ENCODE results near the gene RASAL2. TPM values are rescaled to one million over a fixed set of nuclear protein-coding genes. Genes with fewer than 3 reads are reported as not detected.

The RASAL2 gene
- total RNA-seq, 1 experiment from 2014 or later: 22.2 TPM

- Histone ChIP-seq H3K14ac (ENCODE audit: insufficient read depth, low read length) (no peak overlapping the region), H3K4ac (ENCODE audit: low read depth, low read length) (no peak overlapping the region), H2BK120ac (ENCODE audit: low read depth, low read length, poor library complexity, severe bottlenecking) (no peak overlapping the region), H2BK15ac (ENCODE audit: low read depth, low read length) (no peak overlapping the region), H3K79me2 (ENCODE audit: insufficient read depth, low read length) (no peaks in the 10 kb centered on the region), H3K27ac (ENCODE audit: insufficient read length, low read depth, low read length) (no peak overlapping the region), H4K20me1 (ENCODE audit: control insufficient read depth, insufficient read depth, insufficient read length) (no peaks in the 10 kb centered on the region), H2AK5ac (ENCODE audit: insufficient read length, low read length) (no peak overlapping the region), H4K91ac (ENCODE audit: insufficient read length, low read depth, low read length) (no peak overlapping the region), H3T11ph (ENCODE audit: low read length) (no peak overlapping the region), H4K8ac (replicated peaks; ENCODE audit: insufficient read length, low read depth, low read length) (no peak overlapping the region), H3K27me3 (ENCODE audit: insufficient read depth, low read length) (no peaks in the 10 kb centered on the region), H3K9ac (ENCODE audit: extremely low read depth, insufficient read length, low read length) (no peak overlapping the region), H2BK12ac (ENCODE audit: insufficient read length, low read depth, low read length) (no peak overlapping the region), H3K4me1 (ENCODE audit: insufficient read depth, low read length) (no peaks in the 10 kb centered on the region), H3K18ac (ENCODE audit: insufficient read length, low read depth, low read length) (no peak overlapping the region), H3K23ac (ENCODE audit: insufficient read length, low read depth, low read length) (no peak overlapping the region), H2AFZ (ENCODE audit: low read length) (no peak overlapping the region), H3K4me2 (ENCODE audit: insufficient read depth, insufficient read length, low read length) (no peak overlapping the region), H3K23me2 (ENCODE audit: insufficient read length, low read depth, low read length, poor library complexity, severe bottlenecking) (no peaks in the 10 kb centered on the region), H3K56ac (ENCODE audit: insufficient read length, low read depth, low read length) (no peak overlapping the region), H2BK5ac (ENCODE audit: insufficient read length, low read length) (no peak overlapping the region), H3K9me3 (ENCODE audit: control insufficient read depth, low read depth, low read length) (no peaks in the 10 kb centered on the region), H3K79me1 (ENCODE audit: insufficient read depth, low read depth, low read length, poor library complexity, severe bottlenecking) (no peaks in the 10 kb centered on the region), H4K5ac (ENCODE audit: insufficient read length, low read depth, low read length) (no peak overlapping the region), H2BK20ac (ENCODE audit: low read depth, low read length, poor library complexity, severe bottlenecking) (no peak overlapping the region)
- Mint-ChIP-seq H3K9me3 (no peaks in the 10 kb centered on the region), H3K4me1 (peaks cover 6 to 13% of the 10 kb centered on the region in 2 experiments), H3K27ac (peak overlapping the region in 2 of 3 experiments; percentile 43 to 85; a peak in 2 of 7 replicates), H3K4me3 (no peak overlapping the region), H3K27me3 (ENCODE audit: low read depth) (peaks cover 2% of the 10 kb centered on the region), H3K36me3 (ENCODE audit: insufficient read depth in 1 of 3, low read depth in 3 of 3) (no peaks in the 10 kb centered on the region)
- TF ChIP-seq CTCF (conservative IDR thresholded peaks at IDR 0.05): no peak
- WGBS (ENCODE audit: extremely low coverage, insufficient read length, low lambda C conversion rate): no CpG with 5 or more reads among the region's 4 CpGs
- no peak for DNase-seq
Observed at GRCh38 chr1:178504286-178504685, 410.4 kb downstream of the RASAL2 start.
